ENCODE data around the gene UVRAG.
"Not testable (repeated sequence)": the region's sequence is repeated elsewhere in the genome, so short reads cannot be mapped to it uniquely, and the experiment has no call there.

The UVRAG gene

GRCh38 chr11:75852406-75853017 lies 37.5 kb downstream of the UVRAG start:
- in situ Hi-C loops (cut with MboI; ENCODE audit: low sequenced_read_pairs, unreplicated experiment): no loop called here
- TF ChIP-seq CTCF (IDR thresholded peaks at IDR 0.05; ENCODE audit: borderline replicate concordance, control extremely low read depth, extremely low read depth, insufficient read depth, missing control alignments): no peak
- DNase-seq (ENCODE audit: low spot score): no peak

- DNase-seq (ENCODE audit: low spot score); in situ Hi-C loops (cut with MboI; ENCODE audit: low sequenced_read_pairs, unreplicated experiment): not testable (repeated sequence)
Observed at GRCh38 chr11:75853563-75853962, 38.6 kb downstream of the UVRAG start.

GRCh38 chr11:75853971-75854370 lies 39.0 kb downstream of the UVRAG start:
- no peak for TF ChIP-seq CTCF (IDR thresholded peaks at IDR 0.05; ENCODE audit: borderline replicate concordance, control extremely low read depth, extremely low read depth, insufficient read depth, missing control alignments)
- DNase-seq (ENCODE audit: low spot score): no peak
- in situ Hi-C loops (cut with MboI; ENCODE audit: low sequenced_read_pairs, unreplicated experiment): no loop called here

GRCh38 chr11:75855206-75855605 lies 40.2 kb downstream of the UVRAG start:
- TF ChIP-seq CTCF (IDR thresholded peaks at IDR 0.05; ENCODE audit: borderline replicate concordance, control extremely low read depth, extremely low read depth, insufficient read depth, missing control alignments): no peak
- in situ Hi-C loops (cut with MboI; ENCODE audit: low sequenced_read_pairs, unreplicated experiment): no loop called here
- DNase-seq (ENCODE audit: low spot score): no peak

- no peak for TF ChIP-seq CTCF (IDR thresholded peaks at IDR 0.05; ENCODE audit: borderline replicate concordance, control extremely low read depth, extremely low read depth, insufficient read depth, missing control alignments)
- DNase-seq (ENCODE audit: low spot score): no peak
- in situ Hi-C loops (cut with MboI; ENCODE audit: low sequenced_read_pairs, unreplicated experiment): no loop called here
Observed at GRCh38 chr11:75856912-75857311, 41.9 kb downstream of the UVRAG start.

- DNase-seq (ENCODE audit: low spot score): no peak
- in situ Hi-C loops (cut with MboI; ENCODE audit: low sequenced_read_pairs, unreplicated experiment): no loop called here
- no peak for TF ChIP-seq CTCF (IDR thresholded peaks at IDR 0.05; ENCODE audit: borderline replicate concordance, control extremely low read depth, extremely low read depth, insufficient read depth, missing control alignments)
Observed at GRCh38 chr11:75858042-75858441, 43.0 kb downstream of the UVRAG start.

GRCh38 chr11:75858613-75859012 lies 43.6 kb downstream of the UVRAG start:
- DNase-seq (ENCODE audit: low spot score): no peak
- TF ChIP-seq CTCF (IDR thresholded peaks at IDR 0.05; ENCODE audit: borderline replicate concordance, control extremely low read depth, extremely low read depth, insufficient read depth, missing control alignments): no peak
- in situ Hi-C loops (cut with MboI; ENCODE audit: low sequenced_read_pairs, unreplicated experiment): no loop called here
